Stimulated activated CD8-positive, alpha-beta memory T cell treated with anti-CD3 and anti-CD28 coated beads, Interleukin-4, amount 100 ng/mL, for 48 hours (primary cell): ENCODE results near the gene PXDN.
A peak's percentile ranks its signal among the peaks of the same experiment; 100 is the strongest.

Source experiments
- DNase-seq: peaks from one replicate; pipeline ENCODE4 v3.0.0-alpha.2; 2020

PXDN gene

GRCh38 chr2:1606421-1607235 lies 137.7 kb downstream of the PXDN start:
- DNase-seq: no peak

- DNase-seq: no peak
These were observed 138.3 kb downstream of the PXDN start for GRCh38 chr2:1606046-1606400.

GRCh38 chr2:1605102-1606045 lies 138.9 kb downstream of the PXDN start:
- peak; percentile 27 for DNase-seq

GRCh38 chr2:1603521-1603920 lies 140.8 kb downstream of the PXDN start:
- no peak for DNase-seq

- no peak for DNase-seq
These were observed 141.3 kb downstream of the PXDN start for GRCh38 chr2:1603059-1603458.

GRCh38 chr2:1602278-1603010 lies 141.9 kb downstream of the PXDN start:
- DNase-seq: no peak

GRCh38 chr2:1601471-1602277 lies 142.6 kb downstream of the PXDN start:
- no peak for DNase-seq

- DNase-seq: no peak
These were observed 143.3 kb downstream of the PXDN start for GRCh38 chr2:1601067-1601412.

GRCh38 chr2:1600191-1601066 lies 143.9 kb downstream of the PXDN start:
- DNase-seq: no peak

GRCh38 chr2:1599301-1600085 lies 144.8 kb downstream of the PXDN start:
- DNase-seq: no peak

- DNase-seq: no peak
These were observed 145.5 kb downstream of the PXDN start for GRCh38 chr2:1598800-1599199.

- DNase-seq: no peak
These were observed 146.1 kb downstream of the PXDN start for GRCh38 chr2:1598041-1598710.

GRCh38 chr2:1595274-1595673 lies 149.0 kb downstream of the PXDN start:
- no peak for DNase-seq

GRCh38 chr2:1594373-1595171 lies 149.7 kb downstream of the PXDN start:
- DNase-seq: no peak

- DNase-seq: no peak
These were observed 150.3 kb downstream of the PXDN start for GRCh38 chr2:1594123-1594372.

GRCh38 chr2:1593371-1594122 lies 150.8 kb downstream of the PXDN start:
- DNase-seq: no peak

- DNase-seq: no peak
These were observed 152.1 kb downstream of the PXDN start for GRCh38 chr2:1591978-1592907.

GRCh38 chr2:1591461-1591770 lies 152.9 kb downstream of the PXDN start:
- DNase-seq: no peak
